GM12872 (cell line): Measurements from ENCODE around the gene NR2E1.

Experiments used
- TF ChIP-seq, protein P1 (sequence below): IDR thresholded peaks from 3 replicates; pipeline ENCODE4 v1.5.1; 2011; ENCODE audit warnings: low read depth, mild to moderate bottlenecking, low read length, moderate library complexity; ENCODE audit not compliant: insufficient read depth

NR2E1 gene

DNA sequence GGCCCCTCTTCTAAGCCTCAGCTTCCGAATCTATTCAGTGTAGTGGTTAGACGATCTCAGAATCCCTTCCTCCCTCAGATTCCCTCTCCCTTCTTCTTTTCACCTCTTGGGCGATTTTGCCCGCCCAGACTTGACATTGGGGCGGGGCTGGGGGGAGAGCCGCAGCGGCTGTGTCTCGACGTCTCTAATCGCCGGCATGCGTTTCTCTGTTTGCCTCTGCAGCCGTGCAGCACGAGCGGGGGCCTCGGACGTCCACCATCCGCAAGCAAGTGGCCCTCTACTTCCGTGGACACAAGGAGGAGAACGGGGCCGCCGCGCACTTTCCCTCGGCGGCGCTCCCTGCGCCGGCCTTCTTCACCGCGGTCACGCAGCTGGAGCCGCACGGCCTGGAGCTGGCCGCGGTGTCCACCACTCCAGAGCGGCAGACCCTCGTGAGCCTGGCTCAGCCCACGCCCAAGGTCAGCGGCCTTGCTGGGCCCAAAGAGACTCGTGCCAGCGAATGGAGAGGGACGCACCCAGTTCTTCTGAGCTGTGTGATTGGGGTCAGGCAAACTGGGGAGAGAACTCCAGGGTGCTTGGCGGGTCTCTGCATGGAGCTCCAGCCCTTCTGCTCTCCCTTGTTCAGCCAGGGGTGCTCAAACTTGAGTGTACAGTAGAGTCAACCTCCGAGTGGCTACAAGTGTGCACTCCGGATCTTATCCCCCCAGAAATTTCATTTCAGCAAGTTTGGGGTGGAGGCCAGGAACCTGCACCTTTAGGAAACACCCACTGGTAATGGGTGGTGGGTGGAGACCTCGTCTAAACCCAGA is 10.7 kb downstream of the NR2E1 start:
- TF ChIP-seq, protein P1, sequence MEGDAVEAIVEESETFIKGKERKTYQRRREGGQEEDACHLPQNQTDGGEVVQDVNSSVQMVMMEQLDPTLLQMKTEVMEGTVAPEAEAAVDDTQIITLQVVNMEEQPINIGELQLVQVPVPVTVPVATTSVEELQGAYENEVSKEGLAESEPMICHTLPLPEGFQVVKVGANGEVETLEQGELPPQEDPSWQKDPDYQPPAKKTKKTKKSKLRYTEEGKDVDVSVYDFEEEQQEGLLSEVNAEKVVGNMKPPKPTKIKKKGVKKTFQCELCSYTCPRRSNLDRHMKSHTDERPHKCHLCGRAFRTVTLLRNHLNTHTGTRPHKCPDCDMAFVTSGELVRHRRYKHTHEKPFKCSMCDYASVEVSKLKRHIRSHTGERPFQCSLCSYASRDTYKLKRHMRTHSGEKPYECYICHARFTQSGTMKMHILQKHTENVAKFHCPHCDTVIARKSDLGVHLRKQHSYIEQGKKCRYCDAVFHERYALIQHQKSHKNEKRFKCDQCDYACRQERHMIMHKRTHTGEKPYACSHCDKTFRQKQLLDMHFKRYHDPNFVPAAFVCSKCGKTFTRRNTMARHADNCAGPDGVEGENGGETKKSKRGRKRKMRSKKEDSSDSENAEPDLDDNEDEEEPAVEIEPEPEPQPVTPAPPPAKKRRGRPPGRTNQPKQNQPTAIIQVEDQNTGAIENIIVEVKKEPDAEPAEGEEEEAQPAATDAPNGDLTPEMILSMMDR: no peak

DNA sequence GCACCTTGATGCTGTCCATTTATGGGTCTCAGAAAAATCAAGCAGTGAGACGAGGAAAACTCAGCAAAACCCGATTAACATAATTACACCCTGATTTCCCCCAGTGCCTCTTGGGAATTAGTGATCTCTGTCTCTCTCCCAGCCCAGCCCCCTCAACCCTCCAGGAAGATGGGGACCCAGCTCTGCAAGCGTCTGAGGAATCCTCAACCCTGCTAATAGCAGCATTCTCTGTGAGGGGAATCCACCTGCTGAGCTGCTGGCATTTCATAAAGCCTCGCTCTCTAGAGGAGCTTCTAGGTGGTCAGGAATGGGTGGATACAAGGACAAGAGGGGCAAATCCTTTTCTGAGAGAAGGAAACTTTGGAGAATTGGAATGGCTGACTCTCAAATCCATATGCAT is 13.9 kb downstream of the NR2E1 start:
- TF ChIP-seq, protein P1: no peak

DNA sequence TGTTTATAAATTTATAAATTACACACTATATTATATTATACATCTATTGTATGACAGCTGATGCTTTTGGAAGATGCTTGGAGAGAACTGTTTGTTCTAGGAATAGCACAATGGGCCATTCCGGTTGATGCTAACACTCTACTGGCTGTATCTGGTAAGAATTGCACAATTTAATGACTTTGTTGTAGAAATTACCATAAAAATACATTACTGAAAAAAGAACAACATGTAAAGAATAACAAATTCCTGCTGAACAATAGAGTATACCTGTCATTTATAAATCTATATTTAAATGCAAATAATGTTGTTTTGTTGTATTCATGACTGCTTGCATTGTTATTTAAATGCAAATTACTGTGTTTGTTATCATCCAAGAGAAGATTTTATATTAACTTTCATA is 14.4 kb downstream of the NR2E1 start:
- TF ChIP-seq, protein P1: no peak

DNA sequence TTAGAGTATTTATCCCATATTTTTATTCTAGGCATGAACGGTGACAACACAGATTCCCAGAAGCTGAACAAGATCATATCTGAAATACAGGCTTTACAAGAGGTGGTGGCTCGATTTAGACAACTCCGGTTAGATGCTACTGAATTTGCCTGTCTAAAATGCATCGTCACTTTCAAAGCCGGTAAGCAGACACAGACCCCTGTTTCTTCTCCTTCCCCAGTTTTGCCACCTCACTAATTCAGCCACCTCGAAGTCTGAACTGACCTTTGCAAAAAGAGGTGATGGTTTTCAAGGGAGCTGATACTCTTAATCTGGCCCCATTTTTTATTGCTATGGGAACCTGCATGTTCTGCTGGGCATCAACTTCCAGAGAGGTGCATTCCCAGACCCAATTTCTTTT is 15.0 kb downstream of the NR2E1 start:
- TF ChIP-seq, protein P1: no peak

DNA sequence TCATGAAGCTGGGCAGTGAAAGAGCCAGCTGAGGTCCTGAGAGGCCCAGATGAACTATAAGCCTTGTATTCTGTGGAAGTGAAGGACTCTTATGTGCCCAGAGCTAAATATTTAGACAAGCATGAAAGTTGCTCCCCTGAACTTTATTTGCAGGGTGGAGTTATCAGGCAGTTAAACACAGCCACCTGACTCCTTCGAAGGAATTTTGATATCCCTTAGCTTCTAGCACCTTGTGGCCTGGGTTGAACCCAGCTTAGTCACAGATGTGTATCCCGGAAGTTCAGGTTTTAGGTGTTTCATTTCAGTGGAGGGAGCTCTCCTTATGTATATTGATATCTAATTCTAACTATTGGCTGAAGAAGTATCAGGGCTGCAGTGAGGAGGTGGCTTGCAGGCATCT is 20.4 kb downstream of the NR2E1 start:
- TF ChIP-seq, protein P1: no peak

DNA sequence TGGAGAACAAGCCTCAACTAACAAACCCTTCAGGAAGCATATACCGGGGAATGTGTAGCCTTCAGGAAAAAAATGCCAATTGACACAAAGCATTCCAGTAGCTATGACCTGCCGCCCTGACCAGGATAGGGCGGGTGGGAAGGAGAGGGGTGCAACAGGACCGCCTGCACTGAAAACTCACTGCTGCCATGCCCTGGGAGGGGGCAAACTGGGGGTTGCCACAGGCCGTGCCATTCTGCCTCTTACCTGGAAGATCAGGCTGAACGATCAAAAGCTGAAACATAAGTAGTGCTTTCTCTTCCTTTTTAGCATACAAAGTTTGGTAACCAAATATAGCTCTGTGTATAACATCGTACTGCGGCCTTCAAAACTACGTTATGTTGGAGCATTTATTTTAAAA is 21.7 kb downstream of the NR2E1 start:
- TF ChIP-seq, protein P1: no peak

DNA sequence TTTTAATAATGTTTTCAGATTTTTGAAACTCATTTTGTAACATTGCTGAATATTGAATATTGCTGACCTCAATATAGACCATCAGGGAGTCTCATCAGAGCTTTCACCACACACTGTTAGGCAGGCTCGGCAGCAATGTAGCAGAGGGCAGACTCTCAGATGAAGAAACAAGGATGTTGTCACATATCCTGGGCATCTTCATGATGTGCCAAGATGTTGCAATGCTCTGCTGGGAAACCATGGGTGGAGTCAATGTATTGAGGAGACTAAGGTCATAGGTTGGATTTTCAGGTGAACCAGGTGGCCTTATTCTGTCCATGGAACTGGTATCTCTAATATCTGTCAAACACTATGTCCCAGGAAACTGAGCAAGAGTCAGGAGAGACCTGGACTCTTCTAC is 27.3 kb downstream of the NR2E1 start:
- TF ChIP-seq, protein P1: no peak

DNA sequence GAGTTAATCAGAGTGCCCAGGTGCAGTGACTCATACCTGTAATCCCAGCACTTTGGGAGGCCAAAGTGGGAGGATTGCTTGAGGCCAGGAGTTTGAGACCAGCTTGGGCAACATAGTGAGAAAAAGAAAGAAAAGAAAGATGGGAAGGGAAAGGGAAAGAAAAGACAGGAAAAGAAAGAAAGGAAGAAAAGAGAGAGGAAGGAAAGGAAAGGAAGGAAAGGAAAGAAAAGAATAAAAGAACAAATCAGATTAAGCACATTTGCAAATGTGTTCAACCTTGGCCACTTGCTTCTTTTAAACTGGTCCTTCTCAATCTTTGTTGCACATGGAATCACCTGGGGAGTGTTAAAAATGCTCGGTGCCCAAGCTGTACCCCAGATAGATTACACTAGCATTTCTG is 28.0 kb downstream of the NR2E1 start:
- TF ChIP-seq, protein P1: no peak
